KMS-11 (cell line): Measurements from ENCODE around the gene LHFPL6.

Experiments used
- H2AFZ ChIP-seq: fragments of 200-600 bp; sonication (generic); 2 replicates; pipeline ENCODE4 v1.6.1; 2016; ENCODE audit warnings: antibody characterized with exemption, mixed run types, low read depth
- H3K27ac ChIP-seq: fragments of 200-600 bp; sonication (generic); 2 replicates; pipeline ENCODE4 v1.6.1; 2016; ENCODE audit warnings: mild to moderate bottlenecking, mixed run types
- H3K27me3 ChIP-seq: fragments of 200-600 bp; sonication (generic); 2 replicates; pipeline ENCODE4 v1.6.1; 2017; ENCODE audit warnings: mild to moderate bottlenecking, low read depth, mixed run types, moderate library complexity; ENCODE audit not compliant: insufficient read depth
- H3K36me3 ChIP-seq: fragments of 200-600 bp; sonication (generic); 2 replicates; pipeline ENCODE4 v1.6.1; 2017; ENCODE audit warnings: mild to moderate bottlenecking, mixed run types; ENCODE audit not compliant: insufficient read depth
- H3K4me1 ChIP-seq: fragments of 200-600 bp; sonication (generic); 2 replicates; pipeline ENCODE4 v1.6.1; 2016; ENCODE audit warnings: mild to moderate bottlenecking, low read depth, mixed run types; ENCODE audit not compliant: poor library complexity, severe bottlenecking
- H3K4me2 ChIP-seq: fragments of 200-600 bp; sonication (generic); 2 replicates; pipeline ENCODE4 v1.7.0; 2016; ENCODE audit warnings: mild to moderate bottlenecking, mixed run types
- H3K4me3 ChIP-seq: fragments of 200-600 bp; sonication (generic); IDR thresholded peaks from 2 replicates; pipeline ENCODE4 v1.6.1; 2017; ENCODE audit warnings: low read depth, low read length, mixed read lengths; ENCODE audit not compliant: insufficient read depth
- H3K79me2 ChIP-seq: fragments of 200-600 bp; sonication (generic); 2 replicates; pipeline ENCODE4 v1.6.1; 2016; ENCODE audit warnings: low read depth, mixed run types; ENCODE audit not compliant: insufficient read depth
- H3K9ac ChIP-seq: fragments of 200-600 bp; sonication (generic); 2 replicates; pipeline ENCODE4 v1.6.1; 2016; ENCODE audit warnings: mild to moderate bottlenecking, mixed run types
- H4K20me1 ChIP-seq: fragments of 200-600 bp; sonication (generic); 2 replicates; pipeline ENCODE4 v1.6.1; 2016; ENCODE audit warnings: mild to moderate bottlenecking, mixed run types; ENCODE audit not compliant: insufficient read depth
- CTCF ChIP-seq: fragments of 200-600 bp; sonication (generic); conservative IDR thresholded peaks from 2 replicates; pipeline ENCODE4 v1.6.1; 2017; ENCODE audit warnings: low read depth, mild to moderate bottlenecking, antibody characterized with exemption, low read length, moderate library complexity, mixed read lengths

The LHFPL6 gene

GRCh38 chr13:39521701-39522100, 81.3 kb downstream of the LHFPL6 start:
- TF ChIP-seq CTCF, result no peak
- H3K4me1 ChIP-seq, result no peaks in the 10 kb centered on the region
- no peak overlapping the region for H3K4me3 ChIP-seq

GRCh38 chr13:39516096-39516495, 86.9 kb downstream of the LHFPL6 start:
- no peak overlapping the region for H3K4me3 ChIP-seq
- no peaks in the 10 kb centered on the region for H3K27me3 ChIP-seq
- H3K36me3 ChIP-seq, result no peaks in the 10 kb centered on the region
- H4K20me1 ChIP-seq, result no peaks in the 10 kb centered on the region
- no peak for TF ChIP-seq CTCF
- H3K79me2 ChIP-seq, result no peaks in the 10 kb centered on the region
- no peak overlapping the region for H3K4me2 ChIP-seq
- no peak overlapping the region for H2AFZ ChIP-seq
- no peak overlapping the region for H3K9ac ChIP-seq
- H3K27ac ChIP-seq, result no peak overlapping the region
- no peaks in the 10 kb centered on the region for H3K4me1 ChIP-seq

More at GRCh38 chr13:39521701-39522100, 81.3 kb downstream of the LHFPL6 start:
- Histone ChIP-seq H2AFZ (no peak overlapping the region), H3K27me3 (no peaks in the 10 kb centered on the region), H4K20me1 (no peaks in the 10 kb centered on the region), H3K36me3 (no peaks in the 10 kb centered on the region), H3K27ac (no peak overlapping the region), H3K4me2 (no peak overlapping the region), H3K79me2 (no peaks in the 10 kb centered on the region), H3K9ac (no peak overlapping the region)

GRCh38 chr13:39515224-39515714, 87.7 kb downstream of the LHFPL6 start:
- Histone ChIP-seq H4K20me1 (no peaks in the 10 kb centered on the region), H3K27ac (no peak overlapping the region), H3K4me2 (no peak overlapping the region), H3K79me2 (no peaks in the 10 kb centered on the region), H3K27me3 (no peaks in the 10 kb centered on the region), H3K4me1 (peaks cover 8% of the 10 kb centered on the region), H3K36me3 (no peaks in the 10 kb centered on the region), H3K4me3 (no peak overlapping the region), H3K9ac (no peak overlapping the region), H2AFZ (no peak overlapping the region)
- TF ChIP-seq CTCF, result no peak

- H3K79me2 ChIP-seq, result no peaks in the 10 kb centered on the region
Measured at GRCh38 chr13:39512687-39513086, 90.3 kb downstream of the LHFPL6 start.

More at GRCh38 chr13:39512687-39513086, 90.3 kb downstream of the LHFPL6 start:
- Histone ChIP-seq H3K9ac (no peak overlapping the region), H3K27ac (no peak overlapping the region), H3K27me3 (no peaks in the 10 kb centered on the region), H3K36me3 (no peaks in the 10 kb centered on the region), H4K20me1 (no peaks in the 10 kb centered on the region), H3K4me2 (no peak overlapping the region), H3K4me1 (peaks cover 16% of the 10 kb centered on the region), H3K4me3 (no peak overlapping the region), H2AFZ (no peak overlapping the region)
- no peak for TF ChIP-seq CTCF
